ENCODE results near the gene MOB3A. TPM values are rescaled to one million over a fixed set of nuclear protein-coding genes. Genes with fewer than 3 reads are reported as not detected.

Gene MOB3A
- total and polyA plus RNA-seq, 10 of the 15 experiments (the other 5 are each of a cell fraction or from before 2014, with no cell fraction given): 7.5 to 229 (median 79.4) TPM

DNA sequence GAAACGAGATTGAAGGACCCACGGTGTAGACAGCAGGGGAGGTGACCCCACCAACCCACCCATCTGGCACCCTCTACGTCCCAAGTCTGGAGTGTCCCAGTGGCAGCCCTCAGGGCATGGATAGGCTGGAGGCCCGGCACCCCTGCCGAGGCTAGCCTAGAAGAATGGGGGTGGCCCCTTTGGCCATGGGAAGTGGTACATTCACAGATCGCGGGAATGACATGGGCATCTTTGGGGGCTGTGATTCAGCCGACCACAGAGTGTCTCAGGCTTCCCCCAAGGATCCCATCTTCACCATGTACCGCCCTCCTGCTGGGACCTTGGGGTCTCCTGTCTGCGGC is 33.8 kb downstream of the MOB3A start:
- ChIA-PET RAD21 (ENCODE audit: unreplicated experiment) (interaction anchor here (0.6 to 1.2 kb wide), 2 partner anchors 10 to 165 kb away, joined by 3 to 6 read pairs; no protein-coding TSS in a partner anchor), CTCF (interaction anchor here (0.5 to 2.1 kb wide), 7 partner anchors 11 to 177 kb away, joined by 3 to 6 read pairs (median 4); partner anchors contain the start of gene MKNK2), POLR2A (interaction anchor here (1.0 to 3.1 kb wide), 8 partner anchors 9 to 30 kb away, joined by 3 to 10 read pairs (median 4); no protein-coding TSS in a partner anchor), SMC1A (ENCODE audit: uncharacterized antibody, unreplicated experiment) (interaction anchor here (1.4 to 3.3 kb wide), 3 partner anchors 10 to 43 kb away, joined by 5 to 12 read pairs (median 6); no protein-coding TSS in a partner anchor)
- 75% methylated on average over 10 of the region's 10 CpGs for WGBS (ENCODE audit: insufficient coverage, insufficient replicate concordance, low lambda C conversion rate, missing lambda C conversion rate)
- Histone ChIP-seq H3K9ac (ENCODE audit: control insufficient read depth, insufficient read depth, low read length) (peak overlapping the region; percentile 92), H3K27ac (ENCODE audit: control insufficient read depth, insufficient read depth) (peak overlapping the region; percentile 98), H3K4me2 (ENCODE audit: control insufficient read depth, insufficient read depth) (peak overlapping the region; percentile 78), H3K4me1 (ENCODE audit: control insufficient read depth, insufficient read depth, low read length) (peaks cover 19% of the 10 kb centered on the region), H3K79me2 (ENCODE audit: control insufficient read depth, insufficient read depth, low read length) (peaks cover 14% of the 10 kb centered on the region), H3K9me3 (replicated peaks; ENCODE audit: control insufficient read depth, insufficient read depth, low read length) (no peaks in the 10 kb centered on the region), H4K20me1 (ENCODE audit: control insufficient read depth, insufficient read depth) (no peaks in the 10 kb centered on the region), H3K4me3 (peak overlapping the region; percentile 94), H3K36me3 (ENCODE audit: control insufficient read depth in 2 of 2, insufficient read depth in 2 of 2, low read length in 1 of 2) (no peaks in the 10 kb centered on the region), H2AFZ (ENCODE audit: control insufficient read depth, low read depth, low read length) (no peak overlapping the region), H3K27me3 (replicated peaks in 1 of 2; ENCODE audit: control insufficient read depth in 2 of 2, insufficient read depth in 2 of 2, low read length in 1 of 2) (no peaks in the 10 kb centered on the region)
- in situ Hi-C loops (cut with MboI) (no loop called here), intact Hi-C loops (cut with micrococcal nuclease; ENCODE audit: unreplicated experiment) (loop anchor here (5.0 kb wide), 1 partner anchor 45 kb away; the partner anchor contains the start of gene BTBD2)
- ATAC-seq (no peak), DNase-seq (ENCODE audit: low read depth, low spot score) (no peak), FAIRE-seq (no peak)
- TF ChIP-seq GATAD2B (conservative IDR thresholded peaks at IDR 0.05; ENCODE audit: low read depth) (no peak), CHD1 (IDR thresholded peaks at IDR 0.05; ENCODE audit: low read depth, low read length) (no peak), CBX5 (IDR thresholded peaks at IDR 0.05; ENCODE audit: low read depth) (no peak), BCL11A (IDR thresholded peaks at IDR 0.05; ENCODE audit: low read depth, low read length) (no peak), SMAD1 (IDR thresholded peaks at IDR 0.05; ENCODE audit: low read depth, partially characterized antibody) (no peak), SUZ12 (IDR thresholded peaks at IDR 0.05; ENCODE audit: unreplicated experiment) (no peak)
- TF ChIP-seq, protein P1, sequence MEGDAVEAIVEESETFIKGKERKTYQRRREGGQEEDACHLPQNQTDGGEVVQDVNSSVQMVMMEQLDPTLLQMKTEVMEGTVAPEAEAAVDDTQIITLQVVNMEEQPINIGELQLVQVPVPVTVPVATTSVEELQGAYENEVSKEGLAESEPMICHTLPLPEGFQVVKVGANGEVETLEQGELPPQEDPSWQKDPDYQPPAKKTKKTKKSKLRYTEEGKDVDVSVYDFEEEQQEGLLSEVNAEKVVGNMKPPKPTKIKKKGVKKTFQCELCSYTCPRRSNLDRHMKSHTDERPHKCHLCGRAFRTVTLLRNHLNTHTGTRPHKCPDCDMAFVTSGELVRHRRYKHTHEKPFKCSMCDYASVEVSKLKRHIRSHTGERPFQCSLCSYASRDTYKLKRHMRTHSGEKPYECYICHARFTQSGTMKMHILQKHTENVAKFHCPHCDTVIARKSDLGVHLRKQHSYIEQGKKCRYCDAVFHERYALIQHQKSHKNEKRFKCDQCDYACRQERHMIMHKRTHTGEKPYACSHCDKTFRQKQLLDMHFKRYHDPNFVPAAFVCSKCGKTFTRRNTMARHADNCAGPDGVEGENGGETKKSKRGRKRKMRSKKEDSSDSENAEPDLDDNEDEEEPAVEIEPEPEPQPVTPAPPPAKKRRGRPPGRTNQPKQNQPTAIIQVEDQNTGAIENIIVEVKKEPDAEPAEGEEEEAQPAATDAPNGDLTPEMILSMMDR (IDR thresholded peaks at IDR 0.05 in 2 of 3, conservative IDR thresholded peaks at IDR 0.05 in 1 of 3; ENCODE audit: control insufficient read depth in 2 of 3, extremely low read depth in 1 of 3, insufficient read depth in 1 of 3, low read depth in 3 of 3, low read length in 3 of 3): no peak
- no TSS peak for BruUV-seq (replicated peaks)

Measured in GM12878 (cell line).